HCT116 (cell line): ENCODE measurements around the gene OPN1MW3.
"Not testable (repeated sequence)": the region's sequence is repeated elsewhere in the genome, so short reads cannot be mapped to it uniquely, and the experiment has no call there.

ENCODE experiments used
- CEBPB ChIP-seq: IDR thresholded peaks from 2 replicates; pipeline ENCODE4 v1.6.1; 2012; ENCODE audit warnings: low read depth
- EGR1 ChIP-seq: IDR thresholded peaks from 2 replicates; pipeline ENCODE4 v1.6.1; 2012; ENCODE audit warnings: low read depth
- EZH2 ChIP-seq: fragments of 200-600 bp; sonication (generic); IDR thresholded peaks from 2 replicates; pipeline ENCODE4 v1.6.1; 2017; ENCODE audit warnings: antibody characterized with exemption, mixed run types
- JUND ChIP-seq: IDR thresholded peaks from 2 replicates; pipeline ENCODE4 v1.6.1; 2012
- POLR2A ChIP-seq: IDR thresholded peaks from 2 replicates; pipeline ENCODE4 v1.7.0; 2011; ENCODE audit warnings: borderline replicate concordance; ENCODE audit not compliant: insufficient read depth, insufficient read length; ENCODE audit errors: extremely low read depth
- POLR2AphosphoS5 ChIP-seq: IDR thresholded peaks from 2 replicates; pipeline ENCODE4 v1.6.1; 2011; ENCODE audit warnings: mild to moderate bottlenecking, low read depth, low read length, moderate library complexity
- RAD21 ChIP-seq: IDR thresholded peaks from 2 replicates; pipeline ENCODE4 v1.6.1; 2012; ENCODE audit warnings: low read depth, mild to moderate bottlenecking
- SIN3A ChIP-seq: IDR thresholded peaks from 2 replicates; pipeline ENCODE4 v1.6.1; 2012; ENCODE audit warnings: low read depth
- SP1 ChIP-seq: IDR thresholded peaks from 2 replicates; pipeline ENCODE4 v1.6.1; 2012; ENCODE audit warnings: low read depth
- ZFX ChIP-seq: fragments of 450-650 bp; IDR thresholded peaks from 2 replicates; pipeline ENCODE4 v1.6.1; 2017
- TF ChIP-seq, protein P1 (sequence below), 3 experiments: fragments of 200-600 bp in 1 of 3; sonication (generic) in 1 of 3; IDR thresholded peaks in 2 of 3; conservative IDR thresholded peaks in 1 of 3; 2 replicates each; pipeline ENCODE4 v1.5.1; 2012 to 2017; ENCODE audit warnings: low read depth in 2 of 3, low read length in 2 of 3, antibody characterized with exemption in 1 of 3, borderline replicate concordance in 1 of 3, control low read depth in 1 of 3, mild to moderate bottlenecking in 1 of 3, mixed read lengths in 1 of 3, mixed run types in 1 of 3, moderate library complexity in 1 of 3; ENCODE audit not compliant: insufficient read depth in 1 of 3
- TF ChIP-seq, protein P2 (sequence below): IDR thresholded peaks from 2 replicates; pipeline ENCODE4 v1.6.1; 2012

DNA sequence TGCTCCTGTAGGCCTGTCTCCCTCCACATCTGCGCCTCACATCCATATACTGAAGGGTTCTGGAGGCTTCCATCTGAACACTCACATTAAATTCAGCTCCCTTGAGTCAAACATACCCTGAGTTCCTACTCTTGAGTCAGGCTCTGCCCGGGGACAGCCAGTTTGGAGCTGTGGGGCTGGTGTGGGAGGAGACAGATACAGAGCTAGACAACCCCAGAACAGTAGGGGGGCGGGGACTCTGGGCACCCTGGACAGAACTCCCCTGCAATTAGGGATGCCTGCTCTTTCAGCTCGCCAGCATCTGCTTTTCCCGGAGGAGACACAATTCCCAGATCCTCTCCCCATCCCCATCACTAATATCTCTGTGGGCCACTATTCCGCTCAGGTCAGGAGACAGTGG lies 32.1 kb upstream of the OPN1MW3 start:
- TF ChIP-seq, protein P1, sequence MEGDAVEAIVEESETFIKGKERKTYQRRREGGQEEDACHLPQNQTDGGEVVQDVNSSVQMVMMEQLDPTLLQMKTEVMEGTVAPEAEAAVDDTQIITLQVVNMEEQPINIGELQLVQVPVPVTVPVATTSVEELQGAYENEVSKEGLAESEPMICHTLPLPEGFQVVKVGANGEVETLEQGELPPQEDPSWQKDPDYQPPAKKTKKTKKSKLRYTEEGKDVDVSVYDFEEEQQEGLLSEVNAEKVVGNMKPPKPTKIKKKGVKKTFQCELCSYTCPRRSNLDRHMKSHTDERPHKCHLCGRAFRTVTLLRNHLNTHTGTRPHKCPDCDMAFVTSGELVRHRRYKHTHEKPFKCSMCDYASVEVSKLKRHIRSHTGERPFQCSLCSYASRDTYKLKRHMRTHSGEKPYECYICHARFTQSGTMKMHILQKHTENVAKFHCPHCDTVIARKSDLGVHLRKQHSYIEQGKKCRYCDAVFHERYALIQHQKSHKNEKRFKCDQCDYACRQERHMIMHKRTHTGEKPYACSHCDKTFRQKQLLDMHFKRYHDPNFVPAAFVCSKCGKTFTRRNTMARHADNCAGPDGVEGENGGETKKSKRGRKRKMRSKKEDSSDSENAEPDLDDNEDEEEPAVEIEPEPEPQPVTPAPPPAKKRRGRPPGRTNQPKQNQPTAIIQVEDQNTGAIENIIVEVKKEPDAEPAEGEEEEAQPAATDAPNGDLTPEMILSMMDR (IDR thresholded peaks at IDR 0.05 in 2 of 3, conservative IDR thresholded peaks at IDR 0.05 in 1 of 3; ENCODE audit: borderline replicate concordance in 1 of 3, insufficient read depth in 1 of 3, low read depth in 2 of 3, low read length in 2 of 3), result not testable (repeated sequence)
- TF ChIP-seq, protein P2, sequence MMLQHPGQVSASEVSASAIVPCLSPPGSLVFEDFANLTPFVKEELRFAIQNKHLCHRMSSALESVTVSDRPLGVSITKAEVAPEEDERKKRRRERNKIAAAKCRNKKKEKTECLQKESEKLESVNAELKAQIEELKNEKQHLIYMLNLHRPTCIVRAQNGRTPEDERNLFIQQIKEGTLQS, result not testable (repeated sequence)
- not testable (repeated sequence) for TF ChIP-seq EZH2, RAD21, JUND, SIN3A, POLR2A, ZFX, SP1, EGR1, CEBPB, POLR2AphosphoS5
